ENCODE measurements around the gene LRMDA.

- TF ChIP-seq RFX5 (IDR thresholded peaks at IDR 0.05) = no peak
- no peak for TF ChIP-seq PBX3 (IDR thresholded peaks at IDR 0.05)
- no peak for TF ChIP-seq POLR2AphosphoS2 (conservative IDR thresholded peaks at IDR 0.05; ENCODE audit: low read length)
- TF ChIP-seq MAFK (IDR thresholded peaks at IDR 0.05; ENCODE audit: partially characterized antibody) = no peak
Observed at GRCh38 chr10:75948583-75948982, 517.2 kb downstream of the LRMDA start.

Data from A549 (cell line).